Measurements from ENCODE around the gene PPP3CA.

The PPP3CA gene

DNA sequence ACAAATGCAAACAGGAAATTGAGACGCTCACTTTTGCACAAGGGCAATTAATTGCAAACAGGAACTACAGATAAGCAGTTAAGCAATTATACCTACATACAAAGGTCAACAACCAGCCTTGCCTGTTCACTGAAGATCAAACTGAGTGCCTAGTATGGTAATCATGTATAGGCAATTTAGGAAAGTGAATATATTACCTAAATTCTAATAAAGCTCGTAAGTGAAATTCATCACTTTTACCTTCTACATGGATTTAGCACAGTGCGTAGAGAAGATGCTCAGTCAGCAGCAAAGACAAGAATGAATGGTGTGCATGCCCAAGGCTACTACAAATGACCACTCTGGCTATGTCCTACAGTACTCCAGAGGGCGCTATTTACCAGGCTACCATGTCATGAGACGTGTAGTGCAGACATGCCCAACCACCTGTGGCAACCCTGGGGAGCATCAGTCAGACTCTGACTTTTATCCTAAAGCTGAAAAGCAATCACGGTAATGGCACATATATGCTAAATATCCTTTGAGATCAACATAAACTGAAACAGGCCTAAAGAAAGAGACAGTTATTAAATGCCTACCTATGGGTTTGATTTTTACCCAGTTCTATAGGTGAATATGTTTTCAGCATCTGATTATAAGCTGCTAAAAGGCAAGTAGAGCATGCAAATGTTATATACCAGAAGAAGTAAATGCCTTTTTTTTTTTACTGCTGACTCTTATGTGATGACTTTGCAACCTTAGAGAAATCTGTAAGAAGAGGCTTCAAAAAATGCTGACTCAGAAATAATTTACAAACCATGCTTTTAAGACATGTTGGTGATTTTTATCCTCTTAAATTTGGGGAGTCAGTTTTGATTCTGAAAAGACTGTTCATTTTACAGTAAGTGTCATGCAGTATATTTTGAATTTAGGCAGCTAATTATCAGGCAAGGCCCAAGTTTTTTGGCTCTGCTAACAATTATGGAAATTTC lies 178.0 kb downstream of the PPP3CA start:
- peak; percentile 59 for DNase-seq

GRCh38 chr4:101163936-101164335 lies 183.4 kb downstream of the PPP3CA start:
- no peak for DNase-seq

DNA sequence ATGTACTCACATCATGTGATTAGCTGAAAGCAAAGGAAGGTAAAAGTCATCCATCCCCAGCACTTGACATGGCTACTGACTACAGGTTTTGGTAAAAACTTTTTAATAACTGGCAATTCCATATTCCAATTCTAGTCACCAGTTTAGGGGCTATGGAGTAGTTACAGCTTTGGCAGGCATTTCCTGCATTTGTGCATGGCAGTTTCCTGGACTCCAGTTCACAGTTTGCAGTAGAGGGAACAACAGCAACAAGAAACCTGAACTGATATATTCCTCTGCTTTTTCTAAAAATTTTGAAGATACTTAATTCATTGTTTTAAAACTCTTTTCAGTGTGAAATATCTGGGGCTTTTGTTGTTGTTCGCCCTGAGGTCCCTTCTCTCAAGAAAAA lies 184.3 kb downstream of the PPP3CA start:
- no peak for DNase-seq

DNA sequence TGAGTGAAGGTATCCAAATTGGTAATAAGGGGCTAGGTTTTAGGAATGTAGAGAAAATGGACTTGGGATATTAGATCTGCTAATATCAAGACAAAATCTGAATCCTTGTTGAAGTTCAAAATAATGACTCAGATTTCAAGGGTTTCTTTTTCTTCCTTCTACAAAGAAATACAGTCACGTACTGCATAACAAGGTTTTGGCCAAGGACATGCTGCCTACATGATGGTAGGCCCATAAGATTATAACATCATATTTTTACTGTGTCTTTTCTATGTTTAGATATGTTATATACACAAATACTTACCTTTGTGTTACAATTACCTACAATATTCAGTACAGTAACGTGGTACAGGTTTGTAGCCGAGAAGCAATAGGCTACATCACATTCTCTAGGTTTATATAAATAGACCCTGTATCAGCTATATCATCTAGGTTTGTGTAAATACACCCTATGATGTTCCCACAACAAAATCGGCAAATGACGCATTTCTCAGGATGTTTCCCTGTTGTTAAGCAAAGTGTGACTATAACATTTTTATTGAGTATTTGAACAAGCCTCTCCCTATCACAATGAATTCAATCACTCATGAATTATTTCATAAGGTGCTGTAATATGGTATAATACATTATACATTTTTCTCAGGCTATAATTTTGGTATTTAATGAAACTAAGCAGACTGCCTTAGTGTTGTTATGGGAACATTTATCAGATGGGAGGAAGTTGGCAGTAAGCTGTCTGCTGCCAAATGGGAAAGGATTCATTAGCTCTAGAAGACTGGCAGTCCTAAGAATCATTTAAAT lies 186.3 kb downstream of the PPP3CA start:
- DNase-seq, result no peak

GRCh38 chr4:101158507-101158906 lies 188.8 kb downstream of the PPP3CA start:
- DNase-seq, result no peak

DNA sequence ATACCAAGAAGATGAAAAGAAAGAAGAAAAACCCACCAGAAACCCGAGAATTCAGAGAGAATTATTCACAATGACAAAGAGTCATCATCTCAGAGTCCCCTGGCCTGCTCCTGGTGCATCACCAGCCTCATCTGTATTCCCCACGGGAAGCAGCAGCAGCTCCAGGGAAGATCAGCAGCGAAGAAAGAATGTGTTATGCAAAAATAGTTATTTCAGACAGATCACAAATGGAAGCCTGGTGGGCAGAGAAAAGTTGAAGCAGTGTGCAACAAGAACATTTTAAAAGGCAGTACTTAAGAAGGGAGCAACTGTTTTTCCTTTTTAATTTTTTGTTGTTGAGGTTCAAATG lies 189.2 kb downstream of the PPP3CA start:
- DNase-seq, result peak; percentile 39

DNA sequence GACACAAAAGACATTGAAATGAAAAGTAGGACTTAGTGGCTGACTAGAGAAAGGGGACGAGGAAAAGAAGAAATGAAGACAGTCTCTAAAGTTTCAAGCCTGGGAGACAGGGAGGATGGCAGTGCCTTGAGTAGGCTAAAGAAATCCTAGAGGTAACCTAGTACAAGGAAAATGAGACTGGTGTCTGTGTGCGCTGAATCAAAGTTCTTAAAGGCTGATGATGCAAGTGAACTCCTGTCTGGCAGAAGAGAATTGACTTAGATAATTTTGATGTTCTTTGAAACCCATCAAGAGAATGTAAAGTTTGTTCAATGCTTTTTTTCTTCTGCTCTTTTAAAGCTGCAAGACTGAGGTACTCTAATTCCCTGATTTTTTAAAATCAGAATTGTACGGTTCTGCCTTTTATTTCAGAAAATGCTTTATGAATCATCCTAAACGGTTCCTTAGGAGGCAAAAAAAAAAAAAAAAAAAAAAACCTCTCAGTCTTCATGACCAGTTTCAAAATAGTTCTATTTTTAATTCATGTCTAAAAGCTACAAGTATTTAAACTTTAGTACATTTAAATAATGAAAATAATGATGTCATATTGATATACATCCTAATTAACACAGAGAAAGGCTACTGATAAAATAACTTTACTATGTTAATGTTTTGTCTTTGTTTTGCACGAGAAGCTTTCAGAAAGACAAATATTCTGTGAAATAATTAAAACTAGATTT lies 189.8 kb downstream of the PPP3CA start:
- peak; percentile 4 for DNase-seq

GRCh38 chr4:101156619-101157310 lies 190.6 kb downstream of the PPP3CA start:
- no peak for DNase-seq

GRCh38 chr4:101155945-101156344 lies 191.4 kb downstream of the PPP3CA start:
- no peak for DNase-seq

DNA sequence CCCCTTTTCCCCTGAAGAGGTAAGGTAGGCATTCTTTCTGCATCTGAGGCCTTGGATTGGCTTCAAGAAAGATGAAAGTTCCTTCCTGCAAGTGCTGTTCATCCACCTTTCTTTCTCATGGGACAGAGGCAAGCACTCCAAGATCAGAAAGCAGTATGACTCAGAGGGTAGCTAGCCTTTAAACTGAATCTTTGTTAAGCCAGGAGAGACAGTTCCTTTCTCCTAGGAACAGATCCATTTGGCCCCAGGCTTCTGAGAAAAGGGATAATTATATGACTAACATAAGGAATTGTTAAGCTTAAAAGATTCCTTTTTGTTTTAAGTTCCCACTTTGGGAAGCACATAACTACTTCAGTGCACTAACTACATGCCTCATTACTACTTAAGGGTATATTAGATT lies 192.0 kb downstream of the PPP3CA start:
- DNase-seq, result peak; percentile 55

DNA sequence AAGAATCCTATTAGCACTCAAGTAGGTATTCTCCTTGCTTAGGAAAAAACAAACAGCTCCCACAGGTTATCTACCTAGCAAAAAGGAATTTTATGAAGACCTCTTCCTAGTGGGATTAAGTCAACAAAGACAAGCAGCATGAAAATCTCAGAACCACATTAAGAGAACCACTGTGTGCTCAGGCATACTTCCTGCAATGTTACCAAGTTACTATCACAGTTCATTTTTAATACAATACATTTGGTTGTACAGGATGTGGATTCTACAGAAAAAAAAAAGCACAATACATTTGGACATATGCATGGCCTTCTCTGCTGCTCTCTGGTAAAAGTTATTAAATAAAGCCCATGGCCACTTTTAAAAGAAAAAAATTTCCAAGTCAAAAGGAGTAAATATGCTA lies 193.7 kb downstream of the PPP3CA start:
- DNase-seq, result no peak

DNA sequence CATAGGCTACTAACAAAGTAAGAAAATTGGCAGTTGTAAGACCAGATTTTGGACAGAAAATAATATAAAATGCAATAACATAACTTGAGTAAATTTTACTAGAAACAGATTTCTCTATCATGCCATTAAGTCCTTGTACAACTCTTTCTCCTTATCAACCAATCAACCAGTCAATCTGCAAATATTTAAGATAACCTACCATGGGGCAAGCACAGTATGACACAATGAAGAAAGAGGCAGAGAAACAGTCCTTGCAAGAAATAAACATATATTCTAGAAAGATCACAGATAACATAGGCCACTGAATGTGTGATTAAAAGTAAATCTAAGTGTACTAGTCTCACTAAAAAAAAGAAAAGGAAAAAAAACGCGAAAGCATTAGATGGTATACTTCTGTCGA lies 194.8 kb downstream of the PPP3CA start:
- DNase-seq, result no peak

DNA sequence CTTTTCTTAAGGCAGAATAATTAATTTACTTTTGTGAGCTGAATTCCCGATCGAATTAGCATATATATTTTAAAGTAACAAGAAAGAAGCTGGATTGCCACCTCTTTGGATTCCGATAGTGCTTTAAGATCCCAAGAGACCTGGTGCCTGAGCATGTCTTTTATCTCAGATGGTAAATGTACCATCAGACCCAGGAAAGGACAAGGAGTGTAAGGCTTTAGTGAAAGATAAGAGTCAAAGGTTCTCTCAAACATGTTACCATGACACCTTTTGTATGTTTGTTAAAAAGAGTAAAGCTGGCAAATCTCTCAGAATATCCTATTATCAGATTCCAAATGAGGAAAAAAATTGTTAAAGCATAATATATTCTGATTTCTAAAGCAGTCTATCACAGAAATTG lies 198.8 kb downstream of the PPP3CA start:
- no peak for DNase-seq

DNA sequence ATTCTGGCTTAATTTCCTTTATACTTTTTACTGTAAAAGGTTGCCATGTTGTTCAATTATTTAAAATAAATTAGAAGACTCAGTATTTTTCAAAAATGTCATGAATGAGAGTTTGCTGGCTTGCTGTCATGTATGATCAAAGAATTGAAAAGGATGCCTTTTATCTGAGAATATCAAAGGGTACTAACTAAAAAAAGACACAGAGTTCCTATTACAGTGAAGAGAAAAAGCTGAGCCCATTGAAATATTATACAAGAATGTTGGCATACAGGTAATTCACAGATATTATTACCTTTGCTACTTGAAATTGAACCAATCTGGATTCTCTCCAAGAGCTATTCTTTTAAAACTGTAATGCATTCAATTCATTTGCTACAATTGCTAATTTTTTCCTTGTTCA lies 200.0 kb downstream of the PPP3CA start:
- DNase-seq, result no peak

- no peak for DNase-seq
Observed at GRCh38 chr4:101145021-101145420, 202.3 kb downstream of the PPP3CA start.

DNA sequence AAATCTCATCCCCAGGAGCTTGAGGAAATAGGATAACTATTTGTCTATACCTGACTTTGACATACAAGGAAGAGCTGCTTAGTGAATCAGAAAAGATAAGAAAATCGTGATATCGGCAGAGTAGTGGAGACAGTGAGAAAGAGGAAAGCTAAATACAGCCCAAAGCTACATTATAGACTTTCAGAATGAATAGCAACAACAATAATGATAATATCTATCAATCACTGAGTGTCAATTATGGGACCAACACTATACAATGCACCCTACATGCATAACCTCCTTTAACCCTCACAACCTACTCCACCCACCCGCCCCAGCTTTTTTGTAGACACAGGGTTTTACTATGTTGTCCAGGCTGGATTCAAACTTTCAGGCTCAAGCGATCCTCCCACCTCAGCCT lies 205.1 kb downstream of the PPP3CA start:
- DNase-seq, result no peak

GRCh38 chr4:101141855-101142254 lies 205.5 kb downstream of the PPP3CA start:
- DNase-seq, result no peak

DNA sequence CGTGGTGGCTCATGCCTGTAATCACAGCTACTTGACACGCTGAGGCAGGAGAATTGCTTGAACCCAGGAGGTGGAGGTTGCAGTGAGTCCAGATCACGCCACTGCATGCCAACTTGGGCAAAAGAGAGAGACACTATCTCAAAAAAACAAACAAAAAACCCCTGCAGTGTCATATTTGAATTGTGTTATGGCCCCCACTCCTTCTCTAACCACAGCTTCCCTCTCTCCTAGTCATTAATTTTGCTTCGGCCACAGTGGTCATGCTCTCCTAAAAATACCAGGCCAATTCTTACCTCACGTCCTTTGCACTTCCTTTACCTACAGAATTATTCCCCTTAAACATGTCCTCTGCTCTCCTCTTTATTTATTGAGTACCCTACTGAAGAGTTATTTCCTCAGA lies 206.1 kb downstream of the PPP3CA start:
- DNase-seq, result no peak

- DNase-seq, result no peak
Observed at GRCh38 chr4:101140228-101140627, 207.1 kb downstream of the PPP3CA start.

GRCh38 chr4:101136373-101137370 lies 210.7 kb downstream of the PPP3CA start:
- no peak for DNase-seq

- DNase-seq, result no peak
Observed at GRCh38 chr4:101135371-101136010, 211.8 kb downstream of the PPP3CA start.

All from fibroblast of skin of right quadriceps (primary cell).